NCI-H1436 treated with DMSO at 0.1 percent for 48 hours (cell line): Measurements from ENCODE around the gene ADAMTS17.

ENCODE experiments used
- DNase-seq: peaks from one replicate; lab custom pipeline; 2025; lab: John Stamatoyannopoulos, UW

The ADAMTS17 gene

DNA sequence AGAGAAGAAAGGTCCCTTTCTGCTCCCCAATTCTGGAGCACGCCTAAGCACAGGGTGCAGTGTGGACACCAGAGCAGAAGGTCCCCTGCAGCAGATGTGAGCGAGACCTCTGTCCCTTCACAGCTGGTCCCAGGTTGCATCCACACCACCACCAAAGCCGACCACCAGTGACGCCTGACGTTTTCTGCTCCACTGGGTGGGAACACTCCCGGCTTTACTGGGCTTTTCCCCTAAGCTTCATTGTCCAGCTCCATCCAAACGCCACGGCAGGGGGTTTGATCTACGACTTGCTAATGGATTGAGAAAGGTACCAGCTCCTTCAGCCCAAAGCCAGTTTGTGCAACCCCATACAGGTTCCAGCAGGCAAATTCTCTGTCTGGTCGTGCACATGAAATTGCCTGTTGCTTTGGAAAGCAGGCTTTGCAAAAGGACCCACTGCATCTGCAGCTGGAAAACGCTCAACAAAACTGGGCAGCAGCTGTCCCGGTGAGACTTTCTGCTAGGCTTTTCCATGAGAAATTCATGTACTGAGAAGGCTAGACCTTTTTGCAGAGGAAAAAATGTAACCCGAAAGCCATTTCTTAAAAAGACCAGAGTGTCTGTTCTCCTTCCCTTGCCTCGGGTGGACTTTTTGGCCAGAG lies 31.1 kb downstream of the ADAMTS17 start:
- no peak for DNase-seq

- DNase-seq = no peak
Observed at GRCh38 chr15:100310041-100310405, 31.8 kb downstream of the ADAMTS17 start.

- no peak for DNase-seq
Observed at GRCh38 chr15:100309109-100310040, 32.4 kb downstream of the ADAMTS17 start.

- DNase-seq = no peak
Observed at GRCh38 chr15:100308608-100309007, 33.2 kb downstream of the ADAMTS17 start.

- DNase-seq = no peak
Observed at GRCh38 chr15:100308213-100308600, 33.6 kb downstream of the ADAMTS17 start.

- DNase-seq = no peak
Observed at GRCh38 chr15:100307241-100308212, 34.2 kb downstream of the ADAMTS17 start.

DNA sequence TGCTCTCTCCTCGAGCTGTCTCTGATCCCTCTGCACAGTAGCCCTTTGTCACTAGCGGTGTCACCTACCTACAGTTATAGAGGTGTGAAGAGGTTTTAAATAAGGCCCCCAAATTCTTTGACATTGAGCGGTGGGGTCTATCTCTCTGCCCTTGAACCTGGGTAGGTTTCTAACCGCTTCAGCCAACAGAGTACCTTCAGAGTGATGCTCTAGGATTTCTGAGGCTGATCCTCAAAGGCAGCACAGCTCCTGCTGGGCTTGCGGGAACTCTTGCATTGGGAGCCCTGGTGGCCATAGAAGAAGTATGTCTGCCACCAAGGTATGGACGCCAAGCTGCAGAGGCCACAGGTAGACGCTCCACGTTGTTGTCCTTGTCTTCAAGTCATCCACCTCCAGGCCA lies 35.7 kb downstream of the ADAMTS17 start:
- no peak for DNase-seq

DNA sequence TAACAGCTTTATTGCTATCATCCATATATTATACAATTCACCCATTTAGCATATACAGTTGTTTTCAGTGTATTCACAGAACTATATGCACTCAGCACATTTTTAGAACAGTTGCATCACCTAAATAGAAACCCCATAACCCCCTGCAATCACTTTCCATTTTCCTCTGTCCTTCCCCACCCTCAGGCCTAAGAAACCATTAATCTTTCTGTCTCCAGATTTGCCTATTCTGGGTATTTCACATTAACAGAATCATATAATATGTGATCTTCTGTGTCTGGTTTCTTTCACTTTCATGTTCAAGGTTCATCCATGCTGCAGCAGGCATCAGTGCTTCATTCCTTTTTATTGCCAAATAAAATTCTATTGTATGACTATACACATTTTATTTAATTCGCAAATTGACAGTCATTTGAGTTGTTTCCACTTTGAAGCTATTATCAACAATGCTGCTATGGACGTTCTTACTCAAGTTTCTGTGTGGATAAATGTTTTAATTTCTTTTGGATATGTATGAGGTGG lies 39.8 kb downstream of the ADAMTS17 start:
- DNase-seq = no peak

DNA sequence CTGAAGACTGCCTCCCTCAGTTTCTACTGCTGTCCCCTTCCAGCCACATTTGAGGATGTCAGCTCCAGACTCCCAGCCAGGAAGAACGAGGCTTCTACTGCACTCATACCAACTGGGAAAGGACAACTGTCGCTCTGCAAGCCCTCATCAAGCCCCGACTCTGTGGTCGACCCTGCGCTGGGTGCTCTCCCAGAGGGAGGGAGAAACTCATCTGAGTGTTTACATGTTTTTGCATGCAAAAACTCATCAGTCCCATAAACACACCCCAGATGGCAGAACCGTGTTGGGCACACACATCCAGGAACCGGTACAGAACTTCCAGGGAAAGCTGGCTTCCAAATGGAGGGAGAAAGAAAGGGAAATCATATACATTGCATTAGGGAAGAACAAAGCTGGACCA lies 43.5 kb downstream of the ADAMTS17 start:
- no peak for DNase-seq

GRCh38 chr15:100297812-100298211 lies 44.0 kb downstream of the ADAMTS17 start:
- DNase-seq = no peak

DNA sequence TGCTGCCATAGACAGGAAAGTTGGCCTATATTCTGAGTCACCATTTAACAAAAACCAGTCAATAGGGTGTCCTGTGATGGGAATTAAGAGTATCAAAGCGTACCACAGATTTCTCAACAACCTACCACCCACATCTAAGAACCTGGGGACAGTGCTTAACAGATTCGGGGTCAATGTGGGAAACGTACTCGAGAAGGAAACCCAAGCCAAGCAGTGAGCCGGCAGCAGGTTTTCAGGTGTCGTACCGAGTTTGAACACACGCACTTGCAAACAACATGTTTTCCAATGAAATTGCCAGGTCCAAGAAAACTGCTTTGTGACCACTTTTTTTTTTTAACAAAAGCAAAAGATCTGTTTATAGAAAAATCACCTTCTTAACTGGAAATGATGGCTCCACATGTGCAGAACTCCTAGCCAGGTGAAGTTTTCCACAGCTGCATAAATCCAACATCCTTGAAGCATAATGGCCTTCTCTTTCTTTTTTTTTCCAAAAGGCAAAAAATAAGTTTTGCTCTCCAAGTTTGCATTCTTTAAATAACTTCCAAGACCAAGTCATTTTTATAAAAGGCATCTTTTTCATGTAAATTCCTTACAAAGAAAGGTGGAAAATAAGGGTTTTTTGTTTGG lies 45.7 kb downstream of the ADAMTS17 start:
- no peak for DNase-seq

DNA sequence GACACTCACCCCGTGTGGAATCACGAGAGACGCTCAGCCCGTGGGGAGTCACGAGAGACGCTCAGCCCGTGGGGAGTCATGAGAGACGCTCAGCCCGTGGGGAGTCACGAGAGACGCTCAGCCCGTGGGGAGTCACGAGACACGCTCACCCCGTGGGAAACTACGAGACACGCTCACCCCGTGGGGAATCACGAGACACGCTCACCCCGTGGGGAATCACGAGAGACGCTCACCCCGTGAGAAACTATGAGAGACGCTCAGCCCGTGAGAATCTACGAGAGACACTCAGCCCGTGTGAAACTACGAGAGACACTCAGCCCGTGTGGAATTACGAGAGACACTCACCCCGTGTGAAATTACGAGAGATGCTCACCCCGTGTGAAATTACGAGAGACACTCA lies 49.8 kb downstream of the ADAMTS17 start:
- no peak for DNase-seq

DNA sequence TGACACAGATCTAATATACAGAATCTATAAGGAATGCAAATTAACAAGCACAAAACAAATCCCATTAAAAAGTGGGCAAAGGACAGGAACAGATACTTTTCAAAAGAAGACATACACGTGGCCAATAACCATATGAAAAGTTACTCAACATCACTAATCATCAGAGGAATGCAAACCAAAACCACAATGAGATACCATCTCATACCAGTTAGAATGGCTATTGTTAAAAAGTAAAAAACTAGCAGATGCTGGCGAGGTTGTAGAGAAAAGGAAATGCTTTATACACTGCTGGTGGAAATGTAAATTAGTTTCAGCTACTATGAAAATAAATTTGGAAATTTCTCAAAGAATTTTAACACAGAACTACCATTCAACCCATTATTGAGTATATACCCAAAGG lies 50.7 kb downstream of the ADAMTS17 start:
- DNase-seq = no peak

- DNase-seq = no peak
Observed at GRCh38 chr15:100285641-100286295, 56.0 kb downstream of the ADAMTS17 start.

DNA sequence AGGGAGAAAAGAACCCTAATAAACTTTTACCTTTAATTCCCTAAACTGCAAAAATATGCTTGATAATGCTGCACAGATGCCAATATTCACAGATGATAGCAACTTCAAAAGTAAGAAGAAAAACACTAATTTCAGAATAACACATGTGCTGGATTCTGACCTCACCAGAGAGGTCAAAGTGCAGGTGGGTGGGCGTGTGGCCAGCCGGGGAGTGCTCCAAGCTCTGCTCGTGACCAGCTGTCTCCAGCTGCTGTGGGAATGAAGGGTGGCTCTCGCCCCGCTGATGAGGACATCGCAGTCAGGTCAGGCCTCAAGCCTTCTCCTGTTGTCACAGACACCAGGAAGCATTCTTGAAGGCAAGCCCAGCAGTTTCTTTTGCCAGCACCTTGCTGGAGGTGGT lies 57.1 kb downstream of the ADAMTS17 start:
- no peak for DNase-seq

DNA sequence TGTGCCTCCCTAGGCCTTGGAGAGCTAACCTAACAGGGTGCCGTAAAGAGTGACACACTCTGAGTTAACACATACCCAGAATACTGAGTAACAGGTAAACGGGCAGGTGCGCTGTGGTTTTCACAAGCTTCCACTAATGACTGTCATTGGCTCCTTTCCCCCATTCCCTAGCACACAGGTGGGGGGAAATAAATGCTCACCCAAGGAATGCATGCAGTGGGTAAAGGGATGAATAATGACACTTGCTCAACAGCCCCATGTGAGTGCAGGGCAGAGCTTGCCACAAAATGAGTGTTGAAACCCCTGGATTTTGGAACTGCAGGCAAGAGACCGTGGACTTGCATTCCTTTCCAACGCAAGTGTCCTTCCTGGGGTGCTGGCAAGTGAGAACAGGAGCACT lies 57.6 kb downstream of the ADAMTS17 start:
- no peak for DNase-seq

- no peak for DNase-seq
Observed at GRCh38 chr15:100281096-100281917, 60.5 kb downstream of the ADAMTS17 start.

- DNase-seq = no peak
Observed at GRCh38 chr15:100279849-100280248, 61.9 kb downstream of the ADAMTS17 start.

DNA sequence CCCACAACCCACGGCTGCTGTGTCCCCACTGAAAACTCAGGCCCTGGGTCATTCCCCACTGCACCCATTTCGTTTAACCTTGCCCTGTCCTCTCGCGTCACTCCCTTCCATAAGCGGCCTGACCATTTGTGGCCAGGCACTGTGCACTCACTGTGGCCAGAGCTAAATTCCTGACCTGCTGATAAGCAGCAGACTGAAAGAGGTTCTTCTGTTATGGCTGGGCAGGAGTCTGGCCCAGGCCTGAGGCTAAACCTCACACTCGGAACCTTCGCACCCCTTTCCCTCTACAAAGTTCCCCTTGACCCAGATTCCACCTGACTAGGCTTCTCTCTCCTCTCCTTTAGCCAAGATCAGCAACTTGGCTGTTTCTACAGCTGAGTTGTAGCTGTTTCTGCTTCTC lies 62.3 kb downstream of the ADAMTS17 start:
- no peak for DNase-seq
